Neural crest cell (in vitro differentiated cells): ENCODE measurements around the gene UBTD1. TPM values are rescaled to one million over a fixed set of nuclear protein-coding genes. Genes with fewer than 3 reads are reported as not detected.

Experiments
- DNase-seq: peaks from one replicate; pipeline ENCODE4 v3.0.0; 2021; ENCODE audit warnings: low read depth, mixed read lengths, low spot score
- H3K27ac Mint-ChIP-seq: one replicate; pipeline ENCODE4 v1.8.0; 2021; ENCODE audit warnings: mild to moderate bottlenecking, mixed read lengths; ENCODE audit not compliant: unreplicated experiment
- H3K27me3 Mint-ChIP-seq: 2 replicates; pipeline ENCODE4 v1.8.0; 2021; ENCODE audit warnings: low read depth, mild to moderate bottlenecking, mixed read lengths
- H3K36me3 Mint-ChIP-seq: 2 replicates; pipeline ENCODE4 v1.8.0; 2021; ENCODE audit warnings: low read depth, mild to moderate bottlenecking, mixed read lengths
- H3K4me1 Mint-ChIP-seq: 2 replicates; pipeline ENCODE4 v1.8.0; 2021; ENCODE audit warnings: mixed read lengths
- H3K4me3 Mint-ChIP-seq: one replicate; pipeline ENCODE4 v1.8.0; 2021; ENCODE audit warnings: mild to moderate bottlenecking, mixed read lengths
- H3K9me3 Mint-ChIP-seq: 2 replicates; pipeline ENCODE4 v1.8.0; 2021; ENCODE audit warnings: mixed read lengths
- total RNA-seq: library from RNA; stranded (reverse); gene quantifications from 2 replicates; pipeline ENCODE4 v1.2.1, GENCODE V29; 2021
- TF ChIP-seq, protein P1 (sequence below): fragments of 200-600 bp; sonication (generic); conservative IDR thresholded peaks from 2 replicates; pipeline ENCODE4 v1.5.0; 2021; ENCODE audit warnings: antibody characterized with exemption, mild to moderate bottlenecking

The UBTD1 gene
- total RNA-seq, 1 donor from 2014 or later, result 8.7 TPM

DNA sequence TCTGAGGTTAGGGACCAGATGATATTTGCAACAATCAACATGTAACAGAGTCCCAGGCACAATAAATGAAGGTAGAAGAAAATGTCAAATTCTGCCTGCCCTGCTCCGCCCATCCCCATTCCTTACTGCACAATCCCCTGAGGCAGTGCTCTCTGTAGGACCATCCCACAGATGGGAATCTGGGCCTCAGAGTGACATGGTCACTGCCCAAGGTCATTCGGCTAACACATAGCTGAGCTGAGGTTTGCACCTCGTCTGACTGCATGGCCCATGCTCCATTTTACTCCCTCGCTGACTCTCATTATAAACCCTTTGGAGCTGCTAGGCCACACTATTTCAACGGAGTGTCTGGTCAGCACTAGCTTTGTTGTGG, 86.7 kb downstream of the UBTD1 start:
- TF ChIP-seq, protein P1, sequence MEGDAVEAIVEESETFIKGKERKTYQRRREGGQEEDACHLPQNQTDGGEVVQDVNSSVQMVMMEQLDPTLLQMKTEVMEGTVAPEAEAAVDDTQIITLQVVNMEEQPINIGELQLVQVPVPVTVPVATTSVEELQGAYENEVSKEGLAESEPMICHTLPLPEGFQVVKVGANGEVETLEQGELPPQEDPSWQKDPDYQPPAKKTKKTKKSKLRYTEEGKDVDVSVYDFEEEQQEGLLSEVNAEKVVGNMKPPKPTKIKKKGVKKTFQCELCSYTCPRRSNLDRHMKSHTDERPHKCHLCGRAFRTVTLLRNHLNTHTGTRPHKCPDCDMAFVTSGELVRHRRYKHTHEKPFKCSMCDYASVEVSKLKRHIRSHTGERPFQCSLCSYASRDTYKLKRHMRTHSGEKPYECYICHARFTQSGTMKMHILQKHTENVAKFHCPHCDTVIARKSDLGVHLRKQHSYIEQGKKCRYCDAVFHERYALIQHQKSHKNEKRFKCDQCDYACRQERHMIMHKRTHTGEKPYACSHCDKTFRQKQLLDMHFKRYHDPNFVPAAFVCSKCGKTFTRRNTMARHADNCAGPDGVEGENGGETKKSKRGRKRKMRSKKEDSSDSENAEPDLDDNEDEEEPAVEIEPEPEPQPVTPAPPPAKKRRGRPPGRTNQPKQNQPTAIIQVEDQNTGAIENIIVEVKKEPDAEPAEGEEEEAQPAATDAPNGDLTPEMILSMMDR, result no peak
- Mint-ChIP-seq H3K27ac (peak overlapping the region; percentile 98), H3K4me3 (no peak overlapping the region), H3K4me1 (peaks cover 11% of the 10 kb centered on the region), H3K27me3 (no peaks in the 10 kb centered on the region), H3K36me3 (no peaks in the 10 kb centered on the region), H3K9me3 (no peaks in the 10 kb centered on the region)
- no peak for DNase-seq

DNA sequence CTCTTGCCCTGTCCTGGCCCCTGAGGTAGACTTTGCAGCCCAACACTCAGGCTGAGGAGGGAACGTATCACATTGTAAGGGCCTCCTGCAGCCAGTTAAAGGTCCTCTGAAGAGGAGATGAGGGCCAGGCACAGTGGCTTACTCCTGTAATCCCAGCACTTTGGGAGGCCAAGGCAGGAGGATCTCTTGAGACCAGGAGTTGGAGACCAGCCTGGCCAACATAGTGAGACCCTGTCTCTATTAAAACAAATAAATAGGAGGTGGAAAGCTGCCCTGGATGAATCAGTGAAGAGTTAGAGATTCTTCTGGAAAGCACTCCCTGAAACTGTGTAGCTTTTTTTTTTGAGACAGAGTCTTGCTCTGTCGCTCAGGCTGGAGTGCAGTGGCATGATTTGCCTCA, 88.5 kb downstream of the UBTD1 start:
- no peak overlapping the region for H3K27ac Mint-ChIP-seq
- no peaks in the 10 kb centered on the region for H3K27me3 Mint-ChIP-seq
- TF ChIP-seq, protein P1, result no peak
- H3K9me3 Mint-ChIP-seq, result no peaks in the 10 kb centered on the region
- peaks cover 11% of the 10 kb centered on the region for H3K4me1 Mint-ChIP-seq
- H3K36me3 Mint-ChIP-seq, result no peaks in the 10 kb centered on the region
- no peak for DNase-seq
- H3K4me3 Mint-ChIP-seq, result no peak overlapping the region

DNA sequence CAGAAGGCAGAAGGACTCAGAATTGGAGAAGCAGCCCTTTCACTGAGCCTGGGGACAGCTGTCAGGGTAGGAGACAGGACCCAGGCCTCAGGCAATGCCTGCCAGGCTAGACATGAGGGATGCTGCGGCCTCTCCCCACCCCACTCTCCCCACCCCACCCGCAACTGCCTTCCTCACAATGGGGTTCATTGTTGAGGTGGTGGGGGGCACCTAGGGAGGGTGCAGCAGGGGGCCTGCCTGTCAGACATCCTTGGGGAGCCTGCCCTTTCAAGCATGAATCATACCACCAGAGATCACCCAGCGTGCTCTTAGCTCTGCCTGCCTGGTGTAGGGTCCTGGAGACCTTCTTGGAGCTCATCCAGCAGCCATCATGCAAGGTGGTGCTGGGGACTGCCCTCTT, 90.8 kb downstream of the UBTD1 start, which contains the start of gene C10orf62:
Gene C10orf62 (plus strand): TSS at position 243 of the 400 bp plus-strand sequence. CDS start 177 bp downstream, outside the sequence.
- Mint-ChIP-seq H3K36me3 (no peaks in the 10 kb centered on the region), H3K9me3 (no peaks in the 10 kb centered on the region), H3K4me3 (no peak within 1 kb of the TSS), H3K4me1 (peaks cover 9% of the 10 kb centered on the region), H3K27me3 (no peaks in the 10 kb centered on the region), H3K27ac (peak within 1 kb of the TSS; percentile 75)
- DNase-seq, result no peak
- TF ChIP-seq, protein P1, result no peak

DNA sequence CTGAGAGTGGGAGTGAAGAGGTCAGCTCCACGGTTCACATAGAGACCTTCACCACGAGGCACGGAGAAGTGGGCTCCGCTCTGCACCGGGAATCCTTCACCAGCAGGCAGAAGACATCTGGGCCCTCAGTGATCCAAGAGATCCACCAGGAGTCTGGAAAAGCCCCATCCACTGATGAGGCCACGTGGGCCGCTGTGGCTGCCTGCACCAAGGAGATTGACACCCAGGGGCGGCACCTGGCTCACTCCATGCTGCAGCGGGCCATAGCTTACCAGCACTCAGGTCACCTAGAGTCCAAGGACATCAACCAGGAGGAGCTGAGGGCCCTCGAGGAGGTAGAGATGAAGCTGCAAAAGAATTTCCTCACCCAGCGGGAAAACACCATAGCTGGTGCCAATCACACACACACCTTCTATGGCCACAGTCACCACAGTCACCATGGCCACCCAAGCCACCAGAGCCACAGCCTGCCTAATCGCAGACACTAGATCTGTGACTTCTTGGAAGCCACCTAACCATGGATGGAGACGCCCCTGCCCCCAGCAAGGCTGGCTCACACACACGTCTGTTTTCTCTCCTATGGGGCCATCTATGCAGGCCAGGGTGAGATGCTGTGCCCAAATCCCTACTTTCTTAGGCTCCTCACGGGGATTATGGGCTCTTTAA, 91.5 kb downstream of the UBTD1 start:
- Mint-ChIP-seq H3K9me3 (no peaks in the 10 kb centered on the region), H3K27me3 (no peaks in the 10 kb centered on the region), H3K27ac (peak overlapping the region; percentile 75), H3K4me1 (peaks cover 6% of the 10 kb centered on the region), H3K36me3 (no peaks in the 10 kb centered on the region), H3K4me3 (no peak overlapping the region)
- DNase-seq, result no peak
- TF ChIP-seq, protein P1, result no peak

DNA sequence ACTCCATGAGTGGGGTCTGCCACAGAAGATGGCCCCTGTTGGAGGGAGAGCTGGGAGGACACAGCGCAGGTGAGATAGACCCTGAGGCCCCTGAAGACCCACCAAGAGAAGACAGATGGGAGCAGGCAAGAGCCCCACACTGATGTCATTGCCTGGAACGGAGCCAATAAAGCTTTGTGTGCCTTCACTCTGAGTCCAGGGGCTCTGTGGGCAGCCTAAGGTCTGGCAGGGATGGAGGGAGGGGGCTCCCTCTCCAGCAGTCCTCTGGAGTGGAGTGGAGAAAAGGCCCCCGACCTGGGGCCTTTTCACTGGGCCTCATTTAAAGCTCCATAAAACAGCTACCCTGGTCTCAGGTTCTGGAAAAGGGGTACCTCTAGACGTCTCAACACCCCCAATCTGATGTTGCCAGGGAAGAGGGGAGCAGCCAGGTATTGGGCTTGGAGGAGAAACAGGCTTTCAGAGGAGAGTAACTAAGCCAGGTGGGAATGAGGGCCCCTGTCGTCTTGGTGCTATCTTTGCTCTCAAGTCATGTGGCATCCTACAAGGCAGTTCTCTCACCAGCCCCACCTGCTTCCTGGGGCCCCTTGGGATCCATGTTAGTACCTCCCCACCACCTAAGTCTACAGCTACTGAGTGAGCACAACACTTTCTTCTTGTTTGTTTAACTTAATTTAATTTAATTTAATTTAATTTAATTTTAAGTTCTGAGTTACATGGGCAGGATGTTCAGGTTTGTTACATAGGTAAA, 92.2 kb downstream of the UBTD1 start:
- H3K27me3 Mint-ChIP-seq, result no peaks in the 10 kb centered on the region
- TF ChIP-seq, protein P1, result no peak
- H3K36me3 Mint-ChIP-seq, result no peaks in the 10 kb centered on the region
- no peaks in the 10 kb centered on the region for H3K9me3 Mint-ChIP-seq
- H3K27ac Mint-ChIP-seq, result no peak overlapping the region
- no peak for DNase-seq
- H3K4me3 Mint-ChIP-seq, result no peak overlapping the region
- no peaks in the 10 kb centered on the region for H3K4me1 Mint-ChIP-seq
